ENCODE results near the gene SS18.

GRCh38 chr18:26051843-26052242 lies 38.6 kb downstream of the SS18 start:
- TF ChIP-seq POLR2AphosphoS5 (IDR thresholded peaks at IDR 0.05; ENCODE audit: low read depth, low read length) (no peak), POLR2A (IDR thresholded peaks at IDR 0.05; ENCODE audit: low read depth, low read length) (no peak), TAF1 (IDR thresholded peaks at IDR 0.05; ENCODE audit: borderline replicate concordance, low read depth, low read length) (no peak)

Data from GM12892 (cell line).